GM12875 (cell line): ENCODE measurements around the gene CCNQ.

Experiments used
- H3K4me3 ChIP-seq: one replicate; pipeline ENCODE4 v1.5.1; 2011; ENCODE audit warnings: low read depth, low read length, control low read depth
- TF ChIP-seq, protein P1 (sequence below): IDR thresholded peaks from 2 replicates; pipeline ENCODE4 v1.5.1; 2011; ENCODE audit warnings: low read depth, mild to moderate bottlenecking, control low read depth, inconsistent platforms, low read length, moderate library complexity, borderline replicate concordance; ENCODE audit not compliant: insufficient read depth

CCNQ gene

DNA sequence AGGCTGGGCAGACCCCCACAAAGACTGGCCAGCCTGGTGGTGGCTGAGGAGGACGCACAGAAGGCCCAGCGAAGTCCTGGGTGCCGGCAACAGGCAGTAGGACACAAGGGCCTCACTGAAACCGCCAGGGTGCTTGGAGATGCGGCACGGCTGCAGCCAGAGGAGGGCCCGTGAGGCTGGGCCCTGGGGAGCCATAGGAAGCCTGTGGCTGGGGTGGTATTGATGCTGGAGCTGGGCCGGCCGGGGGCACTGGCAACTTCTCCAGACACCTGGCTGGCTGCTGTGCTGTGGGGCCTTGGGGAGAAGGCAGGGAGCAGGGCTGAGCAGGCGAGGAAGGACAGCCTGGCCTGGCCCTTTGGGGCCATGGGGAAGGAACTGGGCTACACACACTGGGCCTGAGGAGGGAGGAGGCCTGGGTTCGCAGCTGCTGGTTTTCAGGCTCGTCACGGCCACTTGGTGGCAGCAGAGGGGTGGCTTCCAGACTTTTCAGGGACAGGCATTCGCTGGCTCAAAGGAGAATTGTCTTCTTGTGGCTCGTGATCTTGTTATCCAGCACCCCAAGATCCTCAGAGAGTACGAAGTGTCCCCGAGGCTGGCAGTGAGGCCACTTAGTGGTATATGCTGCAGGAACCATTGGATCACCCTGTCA lies 44.3 kb downstream of the CCNQ start:
- TF ChIP-seq, protein P1, sequence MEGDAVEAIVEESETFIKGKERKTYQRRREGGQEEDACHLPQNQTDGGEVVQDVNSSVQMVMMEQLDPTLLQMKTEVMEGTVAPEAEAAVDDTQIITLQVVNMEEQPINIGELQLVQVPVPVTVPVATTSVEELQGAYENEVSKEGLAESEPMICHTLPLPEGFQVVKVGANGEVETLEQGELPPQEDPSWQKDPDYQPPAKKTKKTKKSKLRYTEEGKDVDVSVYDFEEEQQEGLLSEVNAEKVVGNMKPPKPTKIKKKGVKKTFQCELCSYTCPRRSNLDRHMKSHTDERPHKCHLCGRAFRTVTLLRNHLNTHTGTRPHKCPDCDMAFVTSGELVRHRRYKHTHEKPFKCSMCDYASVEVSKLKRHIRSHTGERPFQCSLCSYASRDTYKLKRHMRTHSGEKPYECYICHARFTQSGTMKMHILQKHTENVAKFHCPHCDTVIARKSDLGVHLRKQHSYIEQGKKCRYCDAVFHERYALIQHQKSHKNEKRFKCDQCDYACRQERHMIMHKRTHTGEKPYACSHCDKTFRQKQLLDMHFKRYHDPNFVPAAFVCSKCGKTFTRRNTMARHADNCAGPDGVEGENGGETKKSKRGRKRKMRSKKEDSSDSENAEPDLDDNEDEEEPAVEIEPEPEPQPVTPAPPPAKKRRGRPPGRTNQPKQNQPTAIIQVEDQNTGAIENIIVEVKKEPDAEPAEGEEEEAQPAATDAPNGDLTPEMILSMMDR: peak; percentile 82
- H3K4me3 ChIP-seq: no peak overlapping the region

DNA sequence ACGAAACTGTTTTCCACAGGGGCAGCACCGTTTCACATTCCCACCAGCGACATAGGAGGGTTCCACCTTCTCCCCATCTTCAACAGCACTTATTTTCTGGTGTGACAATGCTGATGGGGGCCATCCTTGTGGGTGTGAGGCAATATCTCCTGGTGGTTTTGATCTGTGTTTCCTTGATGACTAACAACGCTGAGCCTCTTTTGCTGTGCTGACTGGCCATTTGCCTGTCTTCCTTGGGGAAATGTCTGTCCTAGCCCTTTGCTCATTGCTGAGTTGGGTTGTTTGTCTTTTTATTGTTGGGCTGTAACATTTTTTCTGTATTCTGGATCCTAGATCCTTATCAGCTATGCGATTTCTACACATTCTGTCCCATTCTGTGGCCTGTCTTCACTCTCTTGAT lies 47.8 kb downstream of the CCNQ start:
- H3K4me3 ChIP-seq: no peak overlapping the region
- TF ChIP-seq, protein P1: no peak

DNA sequence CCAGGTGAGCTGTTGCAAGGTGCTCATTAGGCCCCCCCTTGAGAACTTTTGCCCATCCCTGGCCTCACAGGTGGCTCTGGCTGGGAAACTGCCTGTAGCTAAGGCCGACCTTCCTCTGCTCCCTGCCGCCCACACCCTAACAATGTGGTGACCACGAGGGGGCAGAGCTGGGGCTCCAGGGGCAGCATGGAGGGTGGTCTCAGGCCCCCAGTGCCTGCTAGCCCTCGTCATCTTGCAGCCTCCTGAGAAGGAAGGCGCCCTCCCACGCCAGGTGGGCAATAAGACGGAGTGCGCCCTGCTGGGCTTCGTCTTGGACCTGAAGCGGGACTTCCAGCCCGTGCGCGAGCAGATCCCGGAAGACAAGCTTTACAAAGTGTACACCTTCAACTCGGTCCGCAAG lies 49.1 kb downstream of the CCNQ start:
- TF ChIP-seq, protein P1: no peak
- H3K4me3 ChIP-seq: no peak overlapping the region

DNA sequence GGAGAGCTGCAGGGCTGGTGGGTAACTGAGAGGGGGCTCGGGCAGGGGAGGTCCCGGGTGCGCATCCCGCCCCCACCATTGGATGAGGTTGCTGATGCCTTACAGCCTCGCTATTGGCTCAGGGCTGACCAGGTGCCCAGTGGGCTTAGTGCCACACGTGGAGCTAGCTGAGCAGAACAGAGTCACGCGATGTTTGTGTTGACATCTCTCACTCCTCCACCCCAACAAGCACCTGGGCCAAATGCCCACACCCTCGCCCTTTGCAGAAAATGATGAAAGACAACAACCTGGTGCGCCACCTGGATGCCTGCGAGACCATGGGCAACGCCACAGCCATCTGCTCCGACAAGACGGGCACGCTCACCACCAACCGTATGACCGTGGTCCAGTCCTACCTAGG lies 49.7 kb downstream of the CCNQ start:
- H3K4me3 ChIP-seq: no peak overlapping the region
- TF ChIP-seq, protein P1: no peak

DNA sequence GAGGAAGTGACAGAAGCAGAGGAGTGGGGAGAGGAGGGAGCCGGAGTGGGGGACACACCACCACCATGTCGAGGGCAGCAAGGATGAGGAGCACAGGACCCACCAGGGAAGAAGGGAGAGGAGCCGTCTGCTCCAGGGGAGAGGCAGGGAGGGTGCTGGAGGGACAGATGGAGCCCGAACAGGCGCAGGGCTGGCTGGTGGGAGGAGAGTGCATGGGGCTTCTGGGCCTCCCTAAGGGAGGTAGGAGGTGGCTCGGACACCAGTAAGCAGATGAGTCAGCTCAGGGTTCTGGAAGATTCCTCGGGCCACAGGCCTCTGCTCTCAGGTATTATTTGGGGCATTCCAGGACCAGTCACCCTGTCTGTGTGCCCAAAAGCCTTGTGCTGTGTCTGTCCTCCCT lies 51.7 kb downstream of the CCNQ start:
- H3K4me3 ChIP-seq: no peak overlapping the region

DNA sequence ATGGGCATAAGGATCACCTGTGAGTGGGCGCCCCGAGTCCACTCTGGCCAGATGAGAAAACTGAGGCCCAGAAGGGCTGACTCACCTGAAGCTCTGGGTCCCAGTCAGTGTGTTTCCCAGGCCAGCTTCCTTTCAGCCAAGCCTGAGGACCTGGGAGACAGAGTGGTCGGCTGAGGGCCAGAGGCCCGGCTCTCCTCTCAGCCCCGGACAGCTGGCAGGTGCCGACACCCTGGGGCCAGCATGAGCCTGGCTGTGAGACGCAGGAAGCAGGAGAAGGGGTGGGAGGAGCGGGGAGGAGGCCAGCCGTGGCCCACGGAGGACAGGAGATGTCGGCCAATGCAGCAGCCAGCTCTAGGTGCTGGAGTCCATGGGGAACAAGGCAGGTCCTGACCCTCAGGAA lies 52.6 kb downstream of the CCNQ start:
- no peak overlapping the region for H3K4me3 ChIP-seq
- TF ChIP-seq, protein P1: no peak

More for the DNA sequence above, 51.7 kb downstream of the CCNQ start:
- TF ChIP-seq, protein P1: no peak

DNA sequence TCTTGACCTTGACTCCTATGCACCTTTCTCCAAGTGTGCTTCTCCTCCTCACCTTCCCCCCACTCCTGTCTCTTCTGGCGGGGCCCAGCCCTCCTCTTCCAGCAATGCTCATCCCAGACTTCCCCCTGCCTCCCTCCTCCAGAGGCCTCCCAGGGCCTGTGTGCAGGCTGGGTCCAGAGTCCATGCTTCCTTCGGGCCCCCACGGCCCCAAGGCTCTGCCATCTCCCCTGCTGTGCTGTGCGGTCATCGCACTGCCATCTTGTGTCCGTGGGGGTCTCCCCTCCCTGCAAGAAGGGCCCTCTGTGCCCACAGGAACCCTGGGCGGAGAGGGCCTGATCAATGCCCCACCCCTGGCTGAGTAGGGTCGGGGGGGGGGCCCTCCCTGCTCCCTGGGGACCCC lies 54.2 kb downstream of the CCNQ start:
- TF ChIP-seq, protein P1: no peak
- H3K4me3 ChIP-seq: no peak overlapping the region
